GM12891 (cell line): ENCODE results near the gene WIPI1.

Experiments used
- POLR2A ChIP-seq: IDR thresholded peaks from 2 replicates; pipeline ENCODE4 v1.6.1; 2011; ENCODE audit warnings: low read depth, low read length, control low read depth
- POLR2AphosphoS5 ChIP-seq: IDR thresholded peaks from 2 replicates; pipeline ENCODE4 v1.6.1; 2011; ENCODE audit warnings: low read depth, low read length, control low read depth
- SPI1 ChIP-seq: IDR thresholded peaks from 2 replicates; pipeline ENCODE4 v1.6.1; 2011; ENCODE audit warnings: low read depth, low read length, control low read depth
- TAF1 ChIP-seq: IDR thresholded peaks from 2 replicates; pipeline ENCODE4 v1.6.1; 2011; ENCODE audit warnings: low read depth, low read length, control low read depth

DNA sequence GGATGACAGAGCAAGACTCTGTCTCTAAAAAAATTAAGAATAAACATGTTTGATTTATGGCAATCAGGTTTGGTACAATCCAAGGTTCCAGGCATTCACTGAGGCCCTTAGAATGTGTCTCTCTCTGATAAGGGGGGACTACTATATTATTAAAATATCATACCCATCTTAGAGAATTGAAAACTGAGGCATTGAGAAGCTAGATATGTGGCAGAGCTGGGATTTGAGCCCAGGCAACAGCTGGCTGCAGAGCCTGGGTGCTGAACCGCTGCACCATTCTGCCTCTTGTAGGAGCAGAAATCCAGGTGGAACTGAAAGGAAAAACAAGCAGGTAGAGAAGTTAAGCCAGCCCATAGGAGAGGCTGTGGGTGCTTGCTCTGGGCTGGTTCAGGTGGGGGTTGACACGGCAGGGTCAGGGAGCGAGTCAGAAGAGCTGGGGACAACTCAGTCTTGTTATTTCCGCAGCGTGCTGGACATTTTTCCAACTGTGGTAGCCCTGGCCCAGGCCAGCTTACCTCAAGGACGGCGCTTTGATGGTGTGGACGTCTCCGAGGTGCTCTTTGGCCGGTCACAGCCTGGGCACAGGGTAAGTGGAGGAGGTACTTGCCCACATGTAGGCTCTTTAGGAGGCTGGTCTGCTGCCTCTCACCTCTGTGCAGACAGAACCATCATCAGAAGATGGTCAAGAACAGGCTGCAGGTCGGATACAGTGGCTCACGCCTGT is 62.5 kb downstream of the WIPI1 start:
- TF ChIP-seq POLR2A = no peak
- TF ChIP-seq TAF1 = no peak
- no peak for TF ChIP-seq POLR2AphosphoS5
- no peak for TF ChIP-seq SPI1
